GM23248 (cell line): ENCODE results near the gene RPS6KA5. TPM values are rescaled to one million over a fixed set of nuclear protein-coding genes. Genes with fewer than 3 reads are reported as not detected.

ENCODE experiments used
- DNase-seq: peaks from one replicate; pipeline ENCODE4 v3.0.0-alpha.2; 2015
- H2AFZ ChIP-seq: fragments of 200-600 bp; sonication (generic); 2 replicates; pipeline ENCODE4 v1.6.1; 2016; ENCODE audit warnings: antibody characterized with exemption
- H3F3A ChIP-seq: fragments of 200-600 bp; sonication (generic); 2 replicates; pipeline ENCODE4 v1.6.1; 2016; ENCODE audit warnings: mild to moderate bottlenecking, antibody characterized with exemption, mixed run types; ENCODE audit not compliant: insufficient read depth
- H3K27ac ChIP-seq: fragments of 200-600 bp; sonication (generic); 2 replicates; pipeline ENCODE4 v1.5.1; 2016; ENCODE audit warnings: mild to moderate bottlenecking
- H3K27me3 ChIP-seq: fragments of 200-600 bp; sonication (generic); replicated peaks from 2 replicates; pipeline ENCODE4 v1.6.1; 2016; ENCODE audit warnings: mild to moderate bottlenecking; ENCODE audit not compliant: insufficient read depth
- H3K36me3 ChIP-seq: fragments of 200-600 bp; sonication (generic); 2 replicates; pipeline ENCODE4 v1.6.1; 2016; ENCODE audit warnings: low read depth, mild to moderate bottlenecking
- H3K4me1 ChIP-seq: fragments of 200-600 bp; sonication (generic); 2 replicates; pipeline ENCODE4 v1.6.1; 2016; ENCODE audit warnings: mild to moderate bottlenecking; ENCODE audit not compliant: insufficient read depth
- H3K4me2 ChIP-seq: fragments of 200-600 bp; sonication (generic); one replicate; pipeline ENCODE4 v1.6.1; 2016; ENCODE audit warnings: mild to moderate bottlenecking; ENCODE audit not compliant: unreplicated experiment
- H3K4me3 ChIP-seq: fragments of 200-600 bp; sonication (generic); 2 replicates; pipeline ENCODE4 v1.5.1; 2016; ENCODE audit warnings: mild to moderate bottlenecking
- H3K79me2 ChIP-seq: fragments of 200-600 bp; sonication (generic); 2 replicates; pipeline ENCODE4 v1.6.1; 2016; ENCODE audit warnings: mild to moderate bottlenecking; ENCODE audit not compliant: insufficient read depth
- H3K9ac ChIP-seq: fragments of 200-600 bp; sonication (generic); 2 replicates; pipeline ENCODE4 v1.6.1; 2016; ENCODE audit warnings: mild to moderate bottlenecking
- H3K9me2 ChIP-seq: fragments of 200-600 bp; sonication (generic); 2 replicates; pipeline ENCODE4 v1.6.1; 2016; ENCODE audit warnings: mixed run types, mild to moderate bottlenecking, moderate library complexity; ENCODE audit not compliant: insufficient read depth
- H3K9me3 ChIP-seq: fragments of 200-600 bp; sonication (generic); one replicate; pipeline ENCODE4 v1.6.1; 2017; ENCODE audit warnings: low read depth
- H4K20me1 ChIP-seq: fragments of 200-600 bp; sonication (generic); 2 replicates; pipeline ENCODE4 v1.6.0; 2016; ENCODE audit not compliant: insufficient read depth
- EZH2 ChIP-seq: fragments of 200-600 bp; sonication (generic); IDR thresholded peaks from 2 replicates; pipeline ENCODE4 v1.6.1; 2018; ENCODE audit warnings: antibody characterized with exemption, mild to moderate bottlenecking; ENCODE audit not compliant: insufficient read depth, poor library complexity, severe bottlenecking
- EZH2phosphoT487 ChIP-seq: fragments of 200-600 bp; sonication (generic); IDR thresholded peaks from 2 replicates; pipeline ENCODE4 v1.6.1; 2018; ENCODE audit warnings: antibody characterized with exemption, moderate library complexity, mild to moderate bottlenecking, low read depth; ENCODE audit not compliant: insufficient read depth
- WGBS, 2 experiments: methylation state at CpG; one replicate each; pipeline ENCODE4 v1.1.6; 2015 to 2017; ENCODE audit warnings: low lambda C conversion rate in 2 of 2, low coverage in 1 of 2; ENCODE audit errors: missing lambda C conversion rate in 2 of 2; 5-methylcytosine and 5-hydroxymethylcytosine counted together
- in situ Hi-C: fragments of 300-500 bp; cut with MboI; formaldehyde crosslinking; loops from 2 replicates; pipeline ENCODE4 v1.15.0; 2020
- polyA plus RNA-seq: library from polyadenylated mRNA; unstranded; fragments of >200 nt; fragmentation: Nextera tagmentation; extraction: Ambion mirVana; gene quantifications from 2 replicates; pipeline ENCODE4 v1.2.1, GENCODE V29; 2016
- total RNA-seq: library from RNA; depleted of rRNA; stranded (reverse); fragments of >200 nt; shearing (Covaris generic); gene quantifications from 2 replicates; pipeline ENCODE4 v1.2.3, GENCODE V29; 2014

The RPS6KA5 gene
- total and polyA plus RNA-seq, 2 experiments from 2014 or later = 0.54 to 1.2 TPM

DNA sequence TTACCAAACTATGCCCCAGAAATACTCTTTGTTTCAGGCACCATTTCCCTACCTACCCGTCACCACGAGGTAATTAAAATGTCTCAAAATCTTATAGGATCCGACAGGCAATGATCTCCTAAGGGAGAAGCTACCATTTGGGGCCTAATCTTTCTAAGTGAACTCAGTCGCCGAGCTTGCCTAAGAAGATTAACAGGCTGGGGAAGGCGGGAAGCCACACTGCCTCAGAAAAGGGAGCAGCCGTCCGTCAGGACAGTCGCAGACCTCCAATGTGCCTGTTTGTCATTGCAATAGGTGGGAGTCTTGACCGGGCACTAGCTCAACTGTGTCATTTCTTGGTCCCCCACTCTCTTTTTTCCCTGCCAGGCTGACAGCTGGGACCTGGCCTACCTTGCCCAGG, 248.8 kb downstream of the RPS6KA5 start:
- in situ Hi-C loops = no loop called here
- H3K4me1 ChIP-seq = 0 out of 2 replicates have a peak, but pooled peaks cover 3% of the 10 kb centered on the region
- H3K9me2 ChIP-seq = no peaks in the 10 kb centered on the region
- H3K27me3 ChIP-seq = no peaks in the 10 kb centered on the region
- no peaks in the 10 kb centered on the region for H3F3A ChIP-seq
- H3K4me3 ChIP-seq = no peak overlapping the region
- no peak overlapping the region for H3K27ac ChIP-seq
- H3K4me2 ChIP-seq = no peak overlapping the region
- DNase-seq = no peak
- no peak for TF ChIP-seq EZH2
- TF ChIP-seq EZH2phosphoT487 = no peak
- 0 out of 2 replicates have a peak, but pooled peaks cover 4% of the 10 kb centered on the region for H4K20me1 ChIP-seq
- no peak overlapping the region for H2AFZ ChIP-seq
- H3K79me2 ChIP-seq = peaks cover 51% of the 10 kb centered on the region
- H3K36me3 ChIP-seq = no peaks in the 10 kb centered on the region
- H3K9ac ChIP-seq = no peak overlapping the region
- 90 to 91% methylated on average over 10 of the region's 10 CpGs for WGBS, 2 experiments
- H3K9me3 ChIP-seq = no peaks in the 10 kb centered on the region

DNA sequence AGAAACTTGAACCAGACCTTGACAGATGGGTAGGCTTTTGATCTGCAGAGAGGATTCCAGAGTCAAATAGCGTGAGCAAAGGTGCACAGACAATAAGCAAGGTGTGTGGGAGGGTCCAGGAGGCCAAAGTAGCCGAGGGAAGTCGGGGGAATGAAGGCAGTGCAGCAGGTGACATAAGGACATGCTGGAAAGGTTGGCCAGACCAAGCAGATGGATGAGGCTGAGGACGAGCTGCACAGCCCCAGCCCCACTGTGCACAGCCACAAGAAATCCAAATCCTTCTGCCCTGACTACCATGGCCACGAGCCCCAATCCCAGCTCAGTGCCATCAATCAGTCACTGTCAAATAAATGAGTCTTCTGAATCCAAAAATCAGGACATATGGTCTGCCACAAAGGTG, 249.6 kb downstream of the RPS6KA5 start:
- Histone ChIP-seq H4K20me1 (0 out of 2 replicates have a peak, but pooled peaks cover 4% of the 10 kb centered on the region), H3K9ac (no peak overlapping the region), H3K27ac (no peak overlapping the region), H3K9me3 (no peaks in the 10 kb centered on the region), H3K4me1 (0 out of 2 replicates have a peak, but pooled peaks cover 8% of the 10 kb centered on the region), H2AFZ (no peak overlapping the region), H3K4me2 (no peak overlapping the region), H3F3A (no peaks in the 10 kb centered on the region), H3K27me3 (no peaks in the 10 kb centered on the region), H3K36me3 (no peaks in the 10 kb centered on the region), H3K4me3 (no peak overlapping the region), H3K79me2 (peaks cover 52% of the 10 kb centered on the region), H3K9me2 (no peaks in the 10 kb centered on the region)
- WGBS, 2 experiments = 63 to 77% methylated on average over 5 of the region's 5 CpGs
- TF ChIP-seq EZH2phosphoT487 (no peak), EZH2 (no peak)
- DNase-seq = no peak
- in situ Hi-C loops = no loop called here

DNA sequence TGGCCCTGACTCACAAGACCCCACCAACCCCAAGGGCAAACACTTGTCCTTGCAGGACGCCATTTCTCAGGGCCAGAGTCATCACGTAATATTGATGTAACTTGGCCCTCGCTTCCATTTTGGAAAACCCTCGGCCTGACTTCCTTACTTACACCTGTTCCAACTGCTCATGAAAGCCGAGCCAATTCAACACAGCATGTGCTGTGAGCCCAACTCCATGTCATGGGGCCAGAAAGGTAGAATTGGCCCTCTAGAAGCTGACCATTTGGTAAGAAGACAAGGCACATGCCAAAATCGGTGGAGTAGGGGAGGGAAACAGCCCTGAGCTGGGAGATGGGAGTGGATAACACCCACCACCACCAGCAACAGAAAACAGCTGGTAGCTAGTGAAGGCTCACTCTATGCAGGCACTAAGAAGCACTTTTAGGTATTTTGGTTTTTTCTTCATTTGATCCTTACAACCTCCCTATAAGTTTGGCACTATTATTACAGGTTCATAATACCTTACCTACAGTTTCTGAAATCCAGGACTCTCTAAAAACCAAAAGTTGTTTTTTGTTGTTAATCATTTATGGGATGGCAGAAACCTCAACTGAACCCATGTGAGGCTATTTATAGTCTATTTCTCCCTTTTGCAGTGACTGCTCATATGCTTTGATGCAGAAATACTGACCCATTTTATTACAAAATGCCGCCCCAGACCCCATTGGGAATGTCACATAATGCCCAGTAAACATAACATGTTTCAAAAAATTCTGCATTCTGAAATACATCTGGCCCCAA, 250.7 kb downstream of the RPS6KA5 start:
- WGBS, 2 experiments = 94% methylated on average over 7 of the region's 7 CpGs
- H4K20me1 ChIP-seq = 0 out of 2 replicates have a peak, but pooled peaks cover 4% of the 10 kb centered on the region
- H3K79me2 ChIP-seq = peaks cover 42% of the 10 kb centered on the region; the same call in 1 of the 2 replicates

DNA sequence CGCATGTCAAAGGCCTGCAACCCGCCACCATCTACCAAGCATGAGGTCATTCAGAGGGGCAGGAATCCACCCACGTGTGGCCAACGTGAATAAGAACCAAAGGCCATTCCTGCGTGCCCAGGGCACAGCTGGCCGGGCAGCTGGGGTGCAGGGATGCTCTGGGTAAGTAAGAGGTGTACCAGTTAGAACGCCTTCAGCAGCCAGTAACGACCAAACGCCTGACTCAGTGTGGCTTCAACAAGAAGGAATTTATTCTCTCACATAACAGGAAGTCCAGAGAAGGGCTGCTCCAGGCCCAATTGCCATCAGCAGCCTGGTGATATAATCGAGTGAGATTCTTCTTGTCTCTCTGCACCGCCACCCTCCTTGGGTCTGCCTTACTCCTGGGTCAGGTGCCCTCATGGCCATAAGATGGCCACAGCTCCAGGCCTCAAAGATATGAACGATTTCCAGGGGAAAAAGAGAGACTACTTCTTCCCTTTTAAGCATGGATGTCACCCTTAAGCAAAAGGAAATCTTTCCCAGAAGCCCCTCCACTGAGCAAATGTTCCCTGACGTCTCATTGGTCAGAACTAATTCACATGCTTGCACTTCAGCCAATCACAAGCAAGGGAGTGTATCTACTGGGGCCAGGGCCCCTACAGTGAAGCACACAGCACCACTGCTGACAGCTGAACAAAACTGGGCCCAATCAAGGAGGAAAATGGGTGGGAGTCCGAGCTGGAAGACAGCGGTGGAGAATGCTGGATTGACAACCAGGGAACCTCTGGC, 251.5 kb downstream of the RPS6KA5 start:
- no peak overlapping the region for H3K4me2 ChIP-seq
- H3K9ac ChIP-seq = no peak overlapping the region
- WGBS, 2 experiments = 82 to 85% methylated on average over 15 of the region's 15 CpGs
- no peak for TF ChIP-seq EZH2
- TF ChIP-seq EZH2phosphoT487 = no peak
- H3K9me3 ChIP-seq = no peaks in the 10 kb centered on the region
- H3K27ac ChIP-seq = no peak overlapping the region
- H3K4me3 ChIP-seq = no peak overlapping the region
- no peaks in the 10 kb centered on the region for H3K9me2 ChIP-seq
- peak; percentile 39 for DNase-seq
- peaks cover 34% of the 10 kb centered on the region; the same call in 1 of the 2 replicates for H3K79me2 ChIP-seq
- H4K20me1 ChIP-seq = 0 out of 2 replicates have a peak, but pooled peaks cover 4% of the 10 kb centered on the region
- no peaks in the 10 kb centered on the region for H3K27me3 ChIP-seq
- H3K4me1 ChIP-seq = 0 out of 2 replicates have a peak, but pooled peaks cover 8% of the 10 kb centered on the region
- H2AFZ ChIP-seq = no peak overlapping the region
- in situ Hi-C loops = no loop called here
- no peaks in the 10 kb centered on the region for H3K36me3 ChIP-seq
- no peaks in the 10 kb centered on the region for H3F3A ChIP-seq

More for the DNA sequence above, 250.7 kb downstream of the RPS6KA5 start:
- no peak for DNase-seq
- Histone ChIP-seq H3K9me3 (no peaks in the 10 kb centered on the region), H3K36me3 (no peaks in the 10 kb centered on the region), H3K4me3 (no peak overlapping the region), H3K27me3 (no peaks in the 10 kb centered on the region), H3K9ac (no peak overlapping the region), H3K27ac (no peak overlapping the region), H2AFZ (no peak overlapping the region), H3F3A (no peaks in the 10 kb centered on the region), H3K9me2 (no peaks in the 10 kb centered on the region), H3K4me2 (no peak overlapping the region), H3K4me1 (0 out of 2 replicates have a peak, but pooled peaks cover 8% of the 10 kb centered on the region)
- in situ Hi-C loops = no loop called here
- TF ChIP-seq EZH2phosphoT487 (no peak), EZH2 (no peak)
